HepG2 (cell line): Measurements from ENCODE around the gene PRRC2A. TPM values are rescaled to one million over a fixed set of nuclear protein-coding genes. Genes with fewer than 3 reads are reported as not detected.

ENCODE experiments used
- ARID4A ChIP-seq: sonication (generic); formaldehyde crosslinking; IDR thresholded peaks from 2 replicates; pipeline ENCODE4 v1.5.0; 2020; ENCODE audit warnings: mild to moderate bottlenecking, missing genetic modification reagents, borderline replicate concordance
- BCL3 ChIP-seq: sonication (generic); formaldehyde crosslinking; IDR thresholded peaks from 2 replicates; pipeline ENCODE4 v1.5.1; 2020; ENCODE audit warnings: mild to moderate bottlenecking, missing genetic modification reagents, moderate library complexity
- CTCF ChIP-seq: sonication (generic); formaldehyde crosslinking; IDR thresholded peaks from 2 replicates; pipeline ENCODE4 v1.5.0; 2020; ENCODE audit warnings: mild to moderate bottlenecking, missing genetic modification reagents, moderate library complexity
- KLF12 ChIP-seq: sonication (generic); formaldehyde crosslinking; IDR thresholded peaks from 2 replicates; pipeline ENCODE4 v1.4.0; 2020; ENCODE audit warnings: missing genetic modification reagents, borderline replicate concordance
- KLF15 ChIP-seq: sonication (generic); formaldehyde crosslinking; IDR thresholded peaks from 2 replicates; pipeline ENCODE4 v1.8.1; 2023; ENCODE audit warnings: borderline replicate concordance, mild to moderate bottlenecking, inconsistent platforms, missing genetic modification reagents, mixed read lengths
- NFKBIZ ChIP-seq: IDR thresholded peaks from 2 replicates; pipeline ENCODE4 v1.6.1; 2018; ENCODE audit warnings: missing genetic modification reagents, missing compliant biosample characterization
- NRL ChIP-seq: sonication (generic); formaldehyde crosslinking; IDR thresholded peaks from 2 replicates; pipeline ENCODE4 v1.5.0; 2020; ENCODE audit warnings: missing genetic modification reagents, mild to moderate bottlenecking, moderate library complexity, borderline replicate concordance
- RCOR2 ChIP-seq: IDR thresholded peaks from 2 replicates; pipeline ENCODE4 v1.6.1; 2016; ENCODE audit warnings: missing biosample characterization, missing genetic modification reagents
- SMYD3 ChIP-seq: sonication (generic); formaldehyde crosslinking; IDR thresholded peaks from 2 replicates; pipeline ENCODE4 v1.8.1; 2023; ENCODE audit warnings: mild to moderate bottlenecking, missing genetic modification reagents
- TFE3 ChIP-seq: IDR thresholded peaks from 2 replicates; pipeline ENCODE4 v1.6.1; 2016
- ZNF281 ChIP-seq: sonication (generic); formaldehyde crosslinking; IDR thresholded peaks from 2 replicates; pipeline ENCODE4 v1.4.0; 2020; ENCODE audit warnings: missing genetic modification reagents, borderline replicate concordance
- ZNF30 ChIP-seq: sonication (generic); formaldehyde crosslinking; IDR thresholded peaks from 2 replicates; pipeline ENCODE4 v1.5.0; 2020; ENCODE audit warnings: mild to moderate bottlenecking, missing genetic modification reagents
- ZNF335 ChIP-seq: sonication (generic); formaldehyde crosslinking; IDR thresholded peaks from 2 replicates; pipeline ENCODE4 v1.4.0; 2020; ENCODE audit warnings: missing genetic modification reagents
- ZNF34 ChIP-seq: sonication (generic); formaldehyde crosslinking; IDR thresholded peaks from 2 replicates; pipeline ENCODE4 v1.4.0; 2020; ENCODE audit warnings: mild to moderate bottlenecking, missing genetic modification reagents, borderline replicate concordance
- ZNF678 ChIP-seq: sonication (generic); formaldehyde crosslinking; IDR thresholded peaks from 2 replicates; pipeline ENCODE4 v1.4.0; 2020; ENCODE audit warnings: mild to moderate bottlenecking, missing genetic modification reagents
- polyA plus RNA-seq, 8 experiments: library from polyadenylated mRNA; depleted of rRNA in 3 of 8; stranded (reverse) in 7 of 8; unstranded in 1 of 8; fragments of >200 nt; fragmentation: Illumina TruSeq in 4 of 8; extraction: Trizol in 4 of 8; gene quantifications; 2 replicates each; pipeline versions ENCODE4 v1.2.1 to v1.2.3, GENCODE V29; 2011 to 2016; ENCODE audit warnings: low read depth in 4 of 8, missing spikeins in 1 of 8, mixed read lengths in 1 of 8; ENCODE audit not compliant: insufficient read depth in 1 of 8
- total RNA-seq, 5 experiments: library from RNA; depleted of rRNA; stranded (reverse); fragments of >200 nt; fragmentation: Illumina TruSeq; extraction: Trizol; gene quantifications; 2 replicates each; pipeline ENCODE4 v1.2.3, GENCODE V29; 2016; ENCODE audit warnings: low read depth in 1 of 5

Gene PRRC2A
- total and polyA plus RNA-seq, 2 of the 13 experiments (the other 11 are each of a cell fraction or from before 2014, with no cell fraction given), result 38.9 to 47.4 TPM

GRCh38 chr6:31620586-31621319 is at the start of gene PRRC2A (continued):
- TF ChIP-seq TFE3 (CRISPR knock-in tag) (no peak), ZNF30 (CRISPR knock-in tag) (0 out of 2 replicates have a peak, but pooled peaks have one; percentile 69), ZNF335 (CRISPR knock-in tag) (peak; percentile 1; the same call in 1 of the 2 replicates), NFKBIZ (CRISPR knock-in tag) (peak; percentile 48; the same call in 1 of the 2 replicates), NRL (peak; percentile 71; the same call in 1 of the 2 replicates), RCOR2 (CRISPR knock-in tag) (no peak), KLF15 (0 out of 2 replicates have a peak, but pooled peaks have one; percentile 20), ZNF281 (CRISPR knock-in tag) (peak; percentile 95), BCL3 (CRISPR knock-in tag) (peak; percentile 53; the same call in 1 of the 2 replicates), ZNF678 (CRISPR knock-in tag) (peak; percentile 77; the same call in 1 of the 2 replicates), ARID4A (CRISPR knock-in tag) (peak; percentile 82; the same call in 1 of the 2 replicates), KLF12 (CRISPR knock-in tag) (peak; percentile 69; the same call in 1 of the 2 replicates), ZNF34 (CRISPR knock-in tag) (0 out of 2 replicates have a peak, but pooled peaks have one; percentile 11), SMYD3 (CRISPR knock-in tag) (no peak), CTCF (CRISPR knock-in tag) (peak; percentile 24; the same call in 1 of the 2 replicates)
